ENCODE results near the gene YWHAQ. TPM values are rescaled to one million over a fixed set of nuclear protein-coding genes. Genes with fewer than 3 reads are reported as not detected.

Gene YWHAQ
- total and polyA plus RNA-seq, 2 donors (not counting 1 experiment from before 2014, with no cell fraction given), result 68.7 to 126 TPM

- no peak overlapping the region for H3K27ac ChIP-seq (ENCODE audit: low read length in 2 of 2)
- H3K4me3 Mint-ChIP-seq, result no peak overlapping the region
- no peak for DNase-seq
- H3K4me2 ChIP-seq (replicated peaks; ENCODE audit: low read depth, low read length, poor library complexity, severe bottlenecking), result no peak overlapping the region
- ChIA-PET CTCF (no interaction called here), POLR2A (no interaction called here)
- TF ChIP-seq CTCF (IDR thresholded peaks at IDR 0.05), result no peak
- no peak for TF ChIP-seq EZH2 (IDR thresholded peaks at IDR 0.05; ENCODE audit: borderline replicate concordance, insufficient read depth, low read depth, low read length, poor library complexity, severe bottlenecking)
- ATAC-seq (ENCODE audit: low read depth), result no peak
- no peaks in the 10 kb centered on the region for H3K36me3 ChIP-seq (replicated peaks in 1 of 2; ENCODE audit: control extremely low read depth in 1 of 2, control insufficient read depth in 1 of 2, extremely low read depth in 1 of 2, insufficient read depth in 2 of 2, low read length in 1 of 2)
- 94% methylated on average over 12 of the region's 14 CpGs for WGBS (ENCODE audit: insufficient coverage)
- H3K4me1 ChIP-seq (ENCODE audit: control insufficient read depth in 2 of 2, insufficient read depth in 2 of 2, low read length in 2 of 2), result no peaks in the 10 kb centered on the region
- no peaks in the 10 kb centered on the region for H4K20me1 ChIP-seq (ENCODE audit: control insufficient read depth, insufficient read depth, low read length, poor library complexity, severe bottlenecking)
- no peaks in the 10 kb centered on the region for H3K79me2 ChIP-seq (ENCODE audit: control insufficient read depth, insufficient read depth, low read length)
- H3K4me1 Mint-ChIP-seq, result no peaks in the 10 kb centered on the region
- H2AFZ ChIP-seq (ENCODE audit: insufficient read depth, low read depth, low read length, poor library complexity, severe bottlenecking), result no peak overlapping the region
- H3K9me3 Mint-ChIP-seq (ENCODE audit: insufficient read depth), result no peaks in the 10 kb centered on the region
- intact Hi-C loops (cut with micrococcal nuclease), result no loop called here
- H3K27me3 Mint-ChIP-seq, result peaks cover 7% of the 10 kb centered on the region
- H3K27me3 ChIP-seq (replicated peaks in 1 of 4; ENCODE audit: control extremely low read depth in 1 of 4, control insufficient read depth in 3 of 4, insufficient read depth in 4 of 4, low read length in 3 of 4), result no peaks in the 10 kb centered on the region
- H3K9me3 ChIP-seq (ENCODE audit: control extremely low read depth in 1 of 3, control insufficient read depth in 2 of 3, insufficient read depth in 1 of 3, low read length in 2 of 3), result peaks cover 0 to 4% (median 0%) of the 10 kb centered on the region in 3 donors
- H3K4me3 ChIP-seq (ENCODE audit: control extremely low read depth in 1 of 5, extremely low read depth in 1 of 5, insufficient read depth in 1 of 5, low read depth in 2 of 5, low read length in 4 of 5), result no peak overlapping the region
- H3K9ac ChIP-seq (ENCODE audit: low read length), result no peak overlapping the region
- H3K27ac Mint-ChIP-seq, result no peak overlapping the region
These were observed 44.9 kb upstream of the YWHAQ start for GRCh38 chr2:9675415-9676351.

GRCh38 chr2:9674891-9675414, 44.2 kb upstream of the YWHAQ start:
- WGBS (ENCODE audit: insufficient coverage), result 97% methylated on average over 3 of the region's 5 CpGs
- peaks cover 7% of the 10 kb centered on the region for H3K27me3 Mint-ChIP-seq
- no peak overlapping the region for H3K4me3 Mint-ChIP-seq
- no peaks in the 10 kb centered on the region for H3K27me3 ChIP-seq (replicated peaks in 1 of 4; ENCODE audit: control extremely low read depth in 1 of 4, control insufficient read depth in 3 of 4, insufficient read depth in 4 of 4, low read length in 3 of 4)
- no peak overlapping the region for H2AFZ ChIP-seq (ENCODE audit: insufficient read depth, low read depth, low read length, poor library complexity, severe bottlenecking)
- no peaks in the 10 kb centered on the region for H3K9me3 Mint-ChIP-seq (ENCODE audit: insufficient read depth)
- intact Hi-C loops (cut with micrococcal nuclease), result no loop called here
- no peak overlapping the region for H3K4me2 ChIP-seq (replicated peaks; ENCODE audit: low read depth, low read length, poor library complexity, severe bottlenecking)
- no peak overlapping the region for H3K27ac ChIP-seq (ENCODE audit: low read length in 2 of 2)
- H3K4me1 ChIP-seq (ENCODE audit: control insufficient read depth in 2 of 2, insufficient read depth in 2 of 2, low read length in 2 of 2), result no peaks in the 10 kb centered on the region
- peaks cover 0 to 4% (median 0%) of the 10 kb centered on the region in 3 donors for H3K9me3 ChIP-seq (ENCODE audit: control extremely low read depth in 1 of 3, control insufficient read depth in 2 of 3, insufficient read depth in 1 of 3, low read length in 2 of 3)
- H3K9ac ChIP-seq (ENCODE audit: low read length), result no peak overlapping the region
- ATAC-seq (ENCODE audit: low read depth) (no peak), DNase-seq (no peak)
- no peaks in the 10 kb centered on the region for H4K20me1 ChIP-seq (ENCODE audit: control insufficient read depth, insufficient read depth, low read length, poor library complexity, severe bottlenecking)
- no peaks in the 10 kb centered on the region for H3K79me2 ChIP-seq (ENCODE audit: control insufficient read depth, insufficient read depth, low read length)
- no peak overlapping the region for H3K4me3 ChIP-seq (ENCODE audit: control extremely low read depth in 1 of 5, extremely low read depth in 1 of 5, insufficient read depth in 1 of 5, low read depth in 2 of 5, low read length in 4 of 5)
- no peaks in the 10 kb centered on the region for H3K36me3 ChIP-seq (replicated peaks in 1 of 2; ENCODE audit: control extremely low read depth in 1 of 2, control insufficient read depth in 1 of 2, extremely low read depth in 1 of 2, insufficient read depth in 2 of 2, low read length in 1 of 2)
- no peaks in the 10 kb centered on the region for H3K4me1 Mint-ChIP-seq
- H3K27ac Mint-ChIP-seq, result no peak overlapping the region
- ChIA-PET CTCF (no interaction called here), POLR2A (interaction anchor here (0.5 kb wide), 1 partner anchor 719 kb away, joined by 8 read pairs; no protein-coding TSS in a partner anchor)
- no peak for TF ChIP-seq EZH2 (IDR thresholded peaks at IDR 0.05; ENCODE audit: borderline replicate concordance, insufficient read depth, low read depth, low read length, poor library complexity, severe bottlenecking)
- no peak for TF ChIP-seq CTCF (IDR thresholded peaks at IDR 0.05)

Data from B cell (primary cell).